Natural killer cell (primary cell): ENCODE results near the gene PARL. TPM values are rescaled to one million over a fixed set of nuclear protein-coding genes. Genes with fewer than 3 reads are reported as not detected.

ENCODE experiments used
- ATAC-seq, 3 donors: fragments of 150-1000 bp in 2 of 3; fragments of 200-7000 bp in 1 of 3; cut with Tn5 transposase; 1 replicate in 1 of 3; 2 replicates in 2 of 3; pipeline ENCODE4 v1.10.0; 2021; ENCODE audit warnings: mild to moderate bottlenecking in 2 of 3, moderate library complexity in 2 of 3
- DNase-seq, 2 donors: peaks; one replicate each; pipeline versions ENCODE4 v3.0.0 to v3.0.0-alpha.2; 2013 to 2021; ENCODE audit warnings: mixed read lengths in 1 of 2
- H3K27ac ChIP-seq: one replicate; pipeline ENCODE4 v1.5.1; 2013; ENCODE audit warnings: mild to moderate bottlenecking, low read length
- H3K27me3 ChIP-seq: one replicate; pipeline ENCODE4 v1.6.1; 2013; ENCODE audit warnings: low read length; ENCODE audit not compliant: control insufficient read depth, insufficient read depth
- H3K36me3 ChIP-seq: one replicate; pipeline ENCODE4 v1.6.1; 2013; ENCODE audit warnings: low read length; ENCODE audit not compliant: control insufficient read depth, insufficient read depth
- H3K4me1 ChIP-seq: one replicate; pipeline ENCODE4 v1.6.1; 2013; ENCODE audit warnings: low read length; ENCODE audit not compliant: control insufficient read depth, insufficient read depth
- H3K4me3 ChIP-seq: one replicate; pipeline ENCODE4 v1.5.1; 2013; ENCODE audit warnings: low read length
- H3K9me3 ChIP-seq: one replicate; pipeline ENCODE4 v1.6.1; 2013; ENCODE audit warnings: low read length; ENCODE audit not compliant: control insufficient read depth, insufficient read depth
- H3K27ac Mint-ChIP-seq, 2 donors: one replicate each; pipeline ENCODE4 v1.8.0; 2022; ENCODE audit warnings: mild to moderate bottlenecking in 2 of 2, mixed read lengths in 2 of 2, moderate library complexity in 1 of 2
- H3K27me3 Mint-ChIP-seq, 2 donors: one replicate each; pipeline ENCODE4 v1.8.0; 2022; ENCODE audit warnings: low read depth in 2 of 2, mixed read lengths in 2 of 2
- H3K36me3 Mint-ChIP-seq: one replicate; pipeline ENCODE4 v1.8.0; 2022; ENCODE audit warnings: mixed read lengths
- H3K4me1 Mint-ChIP-seq, 2 donors: one replicate each; pipeline ENCODE4 v1.8.0; 2022; ENCODE audit warnings: mixed read lengths in 2 of 2
- H3K4me3 Mint-ChIP-seq: one replicate; pipeline ENCODE4 v1.8.0; 2022; ENCODE audit warnings: mild to moderate bottlenecking, moderate library complexity, mixed read lengths
- H3K9me3 Mint-ChIP-seq, 2 donors: one replicate each; pipeline ENCODE4 v1.8.0; 2022; ENCODE audit warnings: mixed read lengths in 2 of 2
- CTCF ChIP-seq: fragments of 200-600 bp; IDR thresholded peaks from one replicate; pipeline ENCODE4 v1.8.0; 2022; ENCODE audit warnings: antibody characterized with exemption
- WGBS: methylation state at CpG from one replicate; pipeline ENCODE4 v1.1.7; 2013; ENCODE audit warnings: missing lambda C conversion rate; ENCODE audit not compliant: insufficient coverage; 5-methylcytosine and 5-hydroxymethylcytosine counted together
- intact Hi-C: fragments of 100-400 bp; cut with micrococcal nuclease; formaldehyde crosslinking; loops from one replicate; pipeline ENCODE4 v1.14.2; 2022
- total RNA-seq, 4 donors: library from RNA; stranded (reverse); fragments of 120-200 nt in 1 of 4; gene quantifications; one replicate each; pipeline versions ENCODE4 v1.2.3 to v1.2.4, GENCODE V29; 2013 to 2022

PARL gene
- total RNA-seq, 3 donors from 2014 or later (not counting 1 experiment from before 2014, with no cell fraction given), result 35.1 to 47.1 (median 37.7) TPM

- Histone ChIP-seq H3K36me3 (no peaks in the 10 kb centered on the region), H3K4me1 (peaks cover 8% of the 10 kb centered on the region), H3K4me3 (no peak overlapping the region), H3K27ac (no peak overlapping the region), H3K27me3 (no peaks in the 10 kb centered on the region), H3K9me3 (no peaks in the 10 kb centered on the region)
- no peak overlapping the region for H3K27ac Mint-ChIP-seq
- intact Hi-C loops, result no loop called here
- no peak for TF ChIP-seq CTCF
- H3K4me1 Mint-ChIP-seq, result peaks cover 11 to 16% of the 10 kb centered on the region in 2 donors
- no peaks in the 10 kb centered on the region for H3K36me3 Mint-ChIP-seq
- no peak for ATAC-seq
- H3K9me3 Mint-ChIP-seq, result no peaks in the 10 kb centered on the region
- WGBS, result 96% methylated on average over 13 of the region's 13 CpGs
- H3K4me3 Mint-ChIP-seq, result no peak overlapping the region
- no peaks in the 10 kb centered on the region for H3K27me3 Mint-ChIP-seq
- no peak for DNase-seq
These were observed 62.0 kb downstream of the PARL start for GRCh38 chr3:183822631-183823030.

- H3K36me3 ChIP-seq, result no peaks in the 10 kb centered on the region
- peaks cover 19% of the 10 kb centered on the region for H3K4me1 ChIP-seq
- H3K27ac Mint-ChIP-seq, result no peak overlapping the region
- intact Hi-C loops, result no loop called here
- ATAC-seq (no peak), DNase-seq (no peak)
- TF ChIP-seq CTCF, result no peak
- no peak overlapping the region for H3K4me3 ChIP-seq
- H3K36me3 Mint-ChIP-seq, result no peaks in the 10 kb centered on the region
- H3K4me3 Mint-ChIP-seq, result no peak overlapping the region
- 89% methylated on average over 6 of the region's 6 CpGs for WGBS
- no peaks in the 10 kb centered on the region for H3K27me3 Mint-ChIP-seq
- no peaks in the 10 kb centered on the region for H3K27me3 ChIP-seq
- no peaks in the 10 kb centered on the region for H3K9me3 Mint-ChIP-seq
- peaks cover 11 to 16% of the 10 kb centered on the region in 2 donors for H3K4me1 Mint-ChIP-seq
- no peaks in the 10 kb centered on the region for H3K9me3 ChIP-seq
- H3K27ac ChIP-seq, result no peak overlapping the region
These were observed 64.8 kb downstream of the PARL start for GRCh38 chr3:183819831-183820230.

GRCh38 chr3:183818706-183819624 lies 65.7 kb downstream of the PARL start:
- H3K27me3 Mint-ChIP-seq, result no peaks in the 10 kb centered on the region
- no peaks in the 10 kb centered on the region for H3K9me3 ChIP-seq
- H3K27me3 ChIP-seq, result no peaks in the 10 kb centered on the region
- no peak overlapping the region for H3K27ac ChIP-seq
- no peak overlapping the region for H3K4me3 ChIP-seq
- no peak for DNase-seq
- peaks cover 14% of the 10 kb centered on the region for H3K4me1 ChIP-seq
- H3K36me3 ChIP-seq, result no peaks in the 10 kb centered on the region
- H3K27ac Mint-ChIP-seq, result no peak overlapping the region
- no peaks in the 10 kb centered on the region for H3K9me3 Mint-ChIP-seq
- H3K4me3 Mint-ChIP-seq, result no peak overlapping the region
- intact Hi-C loops, result no loop called here
- WGBS, result 95% methylated on average over 23 of the region's 25 CpGs
- peaks cover 2 to 13% of the 10 kb centered on the region in 2 donors for H3K4me1 Mint-ChIP-seq
- TF ChIP-seq CTCF, result no peak
- ATAC-seq, result no peak
- H3K36me3 Mint-ChIP-seq, result no peaks in the 10 kb centered on the region
